Uterus (tissue), 2 donors: Measurements from ENCODE around the gene TSPO.

Experiments used
- POLR2A ChIP-seq, 2 donors: fragments of 450-650 bp; IDR thresholded peaks; one replicate each; pipeline ENCODE4 v1.6.1; 2016; ENCODE audit warnings: antibody characterized with exemption in 2 of 2, mild to moderate bottlenecking in 1 of 2, moderate library complexity in 1 of 2
- TF ChIP-seq, protein P1 (sequence below), 4 experiments: fragments of 200-600 bp in 2 of 4; fragments of 450-650 bp in 2 of 4; sonication (generic) in 2 of 4; IDR thresholded peaks; one replicate each; pipeline ENCODE4 v1.5.1; 2016 to 2019; ENCODE audit warnings: antibody characterized with exemption in 4 of 4, mild to moderate bottlenecking in 2 of 4, moderate library complexity in 1 of 4

DNA sequence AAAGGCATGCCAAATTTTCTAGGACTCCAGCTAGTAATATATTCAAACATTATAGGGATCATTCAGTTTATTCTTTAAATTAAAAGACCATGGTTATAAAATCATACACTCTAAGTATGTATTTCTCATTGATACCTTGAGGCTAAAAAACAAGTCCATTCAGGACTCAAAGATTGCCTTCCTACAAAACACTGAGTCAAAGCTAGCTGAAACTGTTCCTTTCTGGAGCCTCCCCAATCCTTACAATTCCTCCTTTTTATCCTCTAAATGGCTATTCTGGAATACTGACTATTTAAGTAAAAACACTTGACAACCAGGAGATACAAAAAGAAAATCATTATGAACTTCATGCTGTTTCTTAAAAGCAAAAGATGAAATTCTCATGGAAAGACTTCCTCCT is 40.5 kb downstream of the TSPO start:
- TF ChIP-seq POLR2A (IDR thresholded peaks at IDR 0.05) = no peak
- TF ChIP-seq, protein P1, sequence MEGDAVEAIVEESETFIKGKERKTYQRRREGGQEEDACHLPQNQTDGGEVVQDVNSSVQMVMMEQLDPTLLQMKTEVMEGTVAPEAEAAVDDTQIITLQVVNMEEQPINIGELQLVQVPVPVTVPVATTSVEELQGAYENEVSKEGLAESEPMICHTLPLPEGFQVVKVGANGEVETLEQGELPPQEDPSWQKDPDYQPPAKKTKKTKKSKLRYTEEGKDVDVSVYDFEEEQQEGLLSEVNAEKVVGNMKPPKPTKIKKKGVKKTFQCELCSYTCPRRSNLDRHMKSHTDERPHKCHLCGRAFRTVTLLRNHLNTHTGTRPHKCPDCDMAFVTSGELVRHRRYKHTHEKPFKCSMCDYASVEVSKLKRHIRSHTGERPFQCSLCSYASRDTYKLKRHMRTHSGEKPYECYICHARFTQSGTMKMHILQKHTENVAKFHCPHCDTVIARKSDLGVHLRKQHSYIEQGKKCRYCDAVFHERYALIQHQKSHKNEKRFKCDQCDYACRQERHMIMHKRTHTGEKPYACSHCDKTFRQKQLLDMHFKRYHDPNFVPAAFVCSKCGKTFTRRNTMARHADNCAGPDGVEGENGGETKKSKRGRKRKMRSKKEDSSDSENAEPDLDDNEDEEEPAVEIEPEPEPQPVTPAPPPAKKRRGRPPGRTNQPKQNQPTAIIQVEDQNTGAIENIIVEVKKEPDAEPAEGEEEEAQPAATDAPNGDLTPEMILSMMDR (IDR thresholded peaks at IDR 0.05) = no peak
